HG02642 (cell line): ENCODE measurements around the gene TBC1D22A.
"Not testable (repeated sequence)": the region's sequence is repeated elsewhere in the genome, so short reads cannot be mapped to it uniquely, and the experiment has no call there.

Experiments
- ATAC-seq: cut with Tn5 transposase; IDR thresholded peaks from one replicate; pipeline ENCODE4 v1.9.1; 2021; ENCODE audit warnings: mild to moderate bottlenecking; ENCODE audit not compliant: unreplicated experiment, poor library complexity

The TBC1D22A gene

GRCh38 chr22:46762238-46763050 lies at the start of gene TBC1D22A:
Gene TBC1D22A, plus strand, starts transcription at chr22:46762650. Its CDS starts 137 bp downstream, at chr22:46762787.
- peak; percentile 78 for ATAC-seq

- no peak for ATAC-seq
These were observed 47.9 kb upstream of the TBC1D22A start for GRCh38 chr22:46714550-46714949.

- no peak for ATAC-seq
These were observed 42.5 kb upstream of the TBC1D22A start for GRCh38 chr22:46719921-46720320.

GRCh38 chr22:46721501-46722085 lies 40.9 kb upstream of the TBC1D22A start:
- no peak for ATAC-seq

- ATAC-seq, result no peak
These were observed 38.6 kb upstream of the TBC1D22A start for GRCh38 chr22:46723882-46724281.

GRCh38 chr22:46725096-46725495 lies 37.4 kb upstream of the TBC1D22A start:
- ATAC-seq, result no peak

- peak; percentile 60 for ATAC-seq
These were observed 36.1 kb upstream of the TBC1D22A start for GRCh38 chr22:46726066-46726985.

GRCh38 chr22:46726986-46727317 lies 35.5 kb upstream of the TBC1D22A start:
- peak; percentile 67 for ATAC-seq

- no peak for ATAC-seq
These were observed 34.6 kb upstream of the TBC1D22A start for GRCh38 chr22:46727813-46728364.

GRCh38 chr22:46728470-46728869 lies 34.0 kb upstream of the TBC1D22A start:
- no peak for ATAC-seq

GRCh38 chr22:46730568-46731245 lies 31.7 kb upstream of the TBC1D22A start:
- ATAC-seq, result no peak

- ATAC-seq, result no peak
These were observed 31.0 kb upstream of the TBC1D22A start for GRCh38 chr22:46731246-46732040.

GRCh38 chr22:46732041-46732379 lies 30.4 kb upstream of the TBC1D22A start:
- ATAC-seq, result no peak

- no peak for ATAC-seq
These were observed 29.9 kb upstream of the TBC1D22A start for GRCh38 chr22:46732513-46732912.

GRCh38 chr22:46734213-46734722 lies 28.2 kb upstream of the TBC1D22A start:
- ATAC-seq, result not testable (repeated sequence)

- ATAC-seq, result no peak
These were observed 27.5 kb upstream of the TBC1D22A start for GRCh38 chr22:46734830-46735453.

GRCh38 chr22:46735747-46736608 lies 26.5 kb upstream of the TBC1D22A start:
- ATAC-seq, result no peak

- ATAC-seq, result no peak
These were observed 25.7 kb upstream of the TBC1D22A start for GRCh38 chr22:46736705-46737104.
